ENCODE results near the gene CLTB.

- TF ChIP-seq POLR2A (IDR thresholded peaks at IDR 0.05) = no peak
- TF ChIP-seq, protein P1, sequence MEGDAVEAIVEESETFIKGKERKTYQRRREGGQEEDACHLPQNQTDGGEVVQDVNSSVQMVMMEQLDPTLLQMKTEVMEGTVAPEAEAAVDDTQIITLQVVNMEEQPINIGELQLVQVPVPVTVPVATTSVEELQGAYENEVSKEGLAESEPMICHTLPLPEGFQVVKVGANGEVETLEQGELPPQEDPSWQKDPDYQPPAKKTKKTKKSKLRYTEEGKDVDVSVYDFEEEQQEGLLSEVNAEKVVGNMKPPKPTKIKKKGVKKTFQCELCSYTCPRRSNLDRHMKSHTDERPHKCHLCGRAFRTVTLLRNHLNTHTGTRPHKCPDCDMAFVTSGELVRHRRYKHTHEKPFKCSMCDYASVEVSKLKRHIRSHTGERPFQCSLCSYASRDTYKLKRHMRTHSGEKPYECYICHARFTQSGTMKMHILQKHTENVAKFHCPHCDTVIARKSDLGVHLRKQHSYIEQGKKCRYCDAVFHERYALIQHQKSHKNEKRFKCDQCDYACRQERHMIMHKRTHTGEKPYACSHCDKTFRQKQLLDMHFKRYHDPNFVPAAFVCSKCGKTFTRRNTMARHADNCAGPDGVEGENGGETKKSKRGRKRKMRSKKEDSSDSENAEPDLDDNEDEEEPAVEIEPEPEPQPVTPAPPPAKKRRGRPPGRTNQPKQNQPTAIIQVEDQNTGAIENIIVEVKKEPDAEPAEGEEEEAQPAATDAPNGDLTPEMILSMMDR (IDR thresholded peaks at IDR 0.05 in 4 of 5, conservative IDR thresholded peaks at IDR 0.05 in 1 of 5) = no peak
Measured at GRCh38 chr5:176446884-176447590, 30.7 kb upstream of the CLTB start.

Data from gastrocnemius medialis (tissue), 4 donors.